NCI-H1092 (cell line): ENCODE measurements around the gene EXOC6B.
"Not testable (repeated sequence)": the region's sequence is repeated elsewhere in the genome, so short reads cannot be mapped to it uniquely, and the experiment has no call there.

ENCODE experiments used
- DNase-seq: peaks from one replicate; lab custom pipeline; 2025; lab: John Stamatoyannopoulos, UW

The EXOC6B gene

GRCh38 chr2:72678024-72678423 is 147.8 kb downstream of the EXOC6B start:
- DNase-seq: no peak

DNA sequence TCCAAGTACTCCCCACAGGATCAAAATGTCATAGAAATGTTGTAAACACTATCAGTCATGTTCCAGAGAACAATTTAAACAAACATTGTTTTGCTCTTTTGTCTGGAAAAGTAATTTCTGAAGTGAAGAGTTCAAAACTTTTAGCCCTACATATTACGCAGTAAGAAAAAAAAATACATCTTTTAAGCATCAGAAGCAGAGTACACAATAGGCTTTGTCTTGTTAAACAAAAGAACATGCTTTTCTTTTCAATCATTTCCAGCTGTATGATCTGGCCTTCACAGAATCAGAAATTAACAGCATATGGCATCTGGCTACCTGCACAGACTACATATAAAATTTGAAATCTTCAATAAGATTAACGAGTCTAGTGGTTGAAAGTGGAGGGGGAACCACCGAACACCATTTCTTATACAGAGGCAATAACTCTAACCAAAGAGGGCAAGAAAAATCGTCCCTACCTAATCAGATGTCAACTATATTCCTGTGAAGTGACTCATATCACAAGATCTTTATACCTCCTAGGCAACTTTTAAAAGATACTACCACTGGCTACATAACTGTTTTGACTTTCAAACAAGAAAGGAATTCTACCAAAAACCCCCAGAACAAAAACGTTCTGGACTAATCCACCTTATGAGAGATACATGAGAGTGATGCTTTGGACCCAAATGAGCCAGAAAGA is 149.3 kb downstream of the EXOC6B start:
- DNase-seq: no peak

DNA sequence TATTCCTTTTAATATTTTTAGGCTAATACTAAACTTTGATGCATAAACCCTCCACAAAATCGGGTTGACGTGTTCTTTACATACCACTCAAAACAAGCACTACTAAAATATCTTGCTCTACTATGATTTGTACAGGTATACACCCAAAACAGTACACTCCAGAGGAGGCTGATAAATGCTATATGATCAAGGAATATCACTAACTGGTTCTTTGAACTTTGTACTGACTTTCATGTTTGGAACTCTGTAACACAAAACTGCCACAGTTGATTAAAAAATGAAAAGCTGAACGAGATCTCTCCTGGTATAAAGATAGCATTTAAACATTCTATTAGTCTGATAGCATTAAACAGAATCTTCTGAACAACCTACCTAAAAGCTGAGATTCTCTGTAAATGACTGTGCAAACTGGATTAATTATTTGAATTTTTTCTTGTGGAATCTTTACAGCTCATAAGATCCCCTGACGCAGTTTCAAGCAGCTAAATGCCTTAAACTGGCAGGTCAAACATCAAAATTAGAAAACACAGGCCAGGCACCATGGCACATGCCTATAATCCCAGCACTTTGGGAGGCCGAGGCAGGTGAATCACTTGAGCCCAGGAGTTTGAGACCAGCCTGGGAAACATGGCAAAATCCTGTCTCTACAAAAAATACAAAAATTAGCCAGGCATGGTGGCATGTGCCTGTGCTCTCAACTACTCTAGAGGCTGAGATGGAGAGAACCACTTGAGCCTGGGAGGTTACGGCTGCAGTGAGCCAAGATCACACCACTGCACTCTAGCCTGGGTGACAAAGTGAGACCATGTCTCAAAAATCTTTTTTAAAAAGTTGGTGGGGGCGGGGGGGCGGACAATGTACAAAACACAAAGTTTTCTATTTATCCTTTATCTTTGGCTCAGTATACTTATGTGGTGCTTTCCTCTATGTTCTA is 150.6 kb downstream of the EXOC6B start:
- no peak for DNase-seq

DNA sequence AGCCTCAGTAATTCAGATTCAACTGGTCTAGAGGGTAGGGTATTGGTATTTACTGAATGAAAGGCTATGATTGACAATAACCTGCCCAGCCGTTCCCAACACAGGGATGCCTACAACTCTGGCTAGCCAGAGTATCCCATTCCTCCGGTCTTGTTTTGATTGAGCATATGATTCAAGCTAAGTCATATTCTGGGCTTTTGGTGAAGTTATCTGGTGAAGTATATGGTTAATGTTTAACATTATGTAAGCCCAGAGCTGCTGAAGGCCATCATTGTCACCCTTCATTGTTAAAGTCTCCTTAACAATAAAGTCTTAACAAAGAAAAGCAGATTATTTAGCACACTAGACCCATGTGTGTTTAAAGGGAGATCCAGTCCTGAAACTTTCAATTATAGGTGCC is 152.6 kb downstream of the EXOC6B start:
- DNase-seq: no peak

- DNase-seq: no peak
Observed at GRCh38 chr2:72669121-72669520, 156.7 kb downstream of the EXOC6B start.

GRCh38 chr2:72668647-72669046 is 157.2 kb downstream of the EXOC6B start:
- DNase-seq: no peak

DNA sequence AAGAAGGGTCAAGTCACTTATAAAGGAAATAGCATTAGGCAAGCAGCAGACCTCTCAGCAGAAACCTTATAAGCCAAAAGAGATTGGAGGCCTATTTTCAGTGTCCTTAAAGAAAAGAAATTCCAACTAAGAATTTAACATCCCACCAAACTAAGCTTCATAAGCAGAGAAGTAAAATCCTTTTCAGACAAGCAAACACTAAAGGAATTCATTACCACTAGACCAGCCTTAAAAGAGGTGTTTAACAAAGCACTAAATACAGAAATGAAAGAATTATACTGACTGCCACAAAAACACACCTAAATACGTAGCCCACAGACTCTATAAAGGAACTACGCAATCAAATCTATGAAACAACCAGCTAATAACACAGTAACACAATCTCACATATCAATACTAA is 160.4 kb downstream of the EXOC6B start:
- no peak for DNase-seq

GRCh38 chr2:72661985-72662384 is 163.8 kb downstream of the EXOC6B start:
- no peak for DNase-seq

DNA sequence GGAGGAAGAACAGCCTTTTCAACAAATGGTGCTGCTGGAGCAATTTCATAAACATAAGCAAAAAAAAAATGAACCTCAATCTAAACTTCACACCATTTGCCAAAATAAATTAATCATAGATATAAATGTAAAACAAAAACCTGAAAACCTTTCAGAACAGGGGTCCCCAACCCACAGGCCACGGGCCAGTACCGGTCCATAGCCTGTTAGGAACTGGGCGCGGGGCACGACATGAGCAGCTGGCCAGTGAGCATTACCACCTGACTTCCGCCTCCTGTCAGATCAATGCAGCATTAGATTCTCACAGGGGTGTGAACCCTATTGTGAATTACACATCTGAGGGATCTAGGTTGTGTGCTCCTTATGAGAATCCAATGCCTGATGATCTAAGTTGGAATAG is 176.0 kb downstream of the EXOC6B start:
- DNase-seq: no peak

DNA sequence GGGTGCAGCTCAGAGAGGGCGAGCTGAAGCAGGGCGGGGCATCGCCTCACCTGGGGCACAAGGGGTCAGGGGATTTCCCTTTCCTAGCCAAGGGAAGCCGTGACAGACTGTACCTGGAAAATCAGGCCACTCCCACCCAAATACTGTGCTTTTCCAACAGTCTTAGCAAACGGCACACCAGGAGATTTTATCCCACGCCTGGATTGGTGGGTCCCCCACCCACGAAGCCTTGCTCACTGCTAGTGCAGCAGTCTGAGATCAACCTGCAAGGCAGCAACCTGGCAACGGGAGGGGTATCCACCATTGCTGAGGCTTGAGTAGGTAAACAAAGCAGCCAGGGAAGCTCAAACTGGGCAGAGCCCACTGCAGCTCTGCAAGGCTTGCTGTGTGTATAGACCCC is 184.6 kb downstream of the EXOC6B start:
- DNase-seq: not testable (repeated sequence)

- no peak for DNase-seq
Observed at GRCh38 chr2:72638600-72639211, 187.1 kb downstream of the EXOC6B start.

GRCh38 chr2:72636210-72636609 is 189.6 kb downstream of the EXOC6B start:
- no peak for DNase-seq

DNA sequence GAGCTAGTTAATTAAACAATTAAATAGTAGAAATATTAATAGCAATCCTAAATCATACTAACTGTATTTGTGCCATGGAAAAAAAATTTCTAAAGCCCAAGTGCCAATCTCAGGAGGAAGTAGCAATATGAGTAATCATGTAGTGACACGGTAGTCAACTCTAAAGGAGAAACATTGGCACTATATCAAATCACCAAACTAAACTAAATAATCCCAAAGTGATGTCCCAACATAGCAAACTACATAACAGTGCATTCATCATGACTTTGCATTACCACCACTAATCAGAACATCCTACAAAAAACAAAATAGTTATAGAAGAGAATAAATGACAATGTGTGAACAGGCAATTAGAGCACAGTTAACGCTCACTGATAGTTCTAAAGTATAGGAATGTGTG is 195.1 kb downstream of the EXOC6B start:
- DNase-seq: no peak

GRCh38 chr2:72629062-72629461 is 196.8 kb downstream of the EXOC6B start:
- DNase-seq: no peak

- no peak for DNase-seq
Observed at GRCh38 chr2:72627083-72627482, 198.8 kb downstream of the EXOC6B start.

- no peak for DNase-seq
Observed at GRCh38 chr2:72625366-72625765, 200.5 kb downstream of the EXOC6B start.

- no peak for DNase-seq
Observed at GRCh38 chr2:72623481-72623880, 202.4 kb downstream of the EXOC6B start.

- no peak for DNase-seq
Observed at GRCh38 chr2:72619626-72620025, 206.2 kb downstream of the EXOC6B start.

DNA sequence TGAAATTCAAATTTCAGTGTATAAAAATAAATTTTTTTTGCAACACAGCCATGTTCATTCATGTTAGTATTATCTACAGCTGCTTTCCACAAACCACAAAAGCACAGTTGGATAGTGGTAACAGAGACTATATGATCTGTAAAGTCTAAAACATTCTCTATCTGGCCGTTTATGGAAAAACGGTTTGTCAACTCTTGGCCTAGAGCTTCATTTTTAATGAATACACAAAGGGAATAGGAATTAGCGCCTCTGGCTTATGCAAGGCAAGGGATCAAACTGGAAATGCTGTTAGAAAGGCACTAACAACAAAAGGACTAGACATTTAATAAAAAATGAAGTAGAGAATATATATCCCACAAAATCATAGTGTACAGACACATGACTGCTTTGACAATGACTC is 211.9 kb downstream of the EXOC6B start:
- no peak for DNase-seq

DNA sequence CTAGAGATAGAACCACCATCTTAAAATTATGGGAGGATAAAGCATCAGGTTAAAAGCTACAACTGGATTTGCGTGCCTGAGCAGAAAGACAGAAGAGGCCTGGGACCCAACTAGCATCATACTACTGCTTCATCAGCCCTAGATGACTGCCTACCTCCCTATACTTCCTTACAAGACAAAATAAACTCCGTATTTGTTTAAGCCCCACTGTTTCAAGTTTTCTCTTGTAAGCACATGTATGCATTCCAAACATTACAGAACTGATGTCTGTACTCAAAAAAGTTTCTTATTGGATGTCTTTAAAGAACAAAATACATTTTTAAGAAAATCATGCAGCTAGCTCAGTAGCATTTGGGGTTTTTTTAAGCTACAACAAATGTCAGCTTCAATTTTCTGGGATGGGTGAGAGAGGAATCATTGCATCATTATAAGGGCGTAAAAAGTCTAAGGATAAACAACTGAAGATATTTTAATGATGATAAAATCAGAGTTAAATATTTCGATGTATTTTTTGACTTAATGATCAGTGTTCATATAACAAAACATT is 213.1 kb downstream of the EXOC6B start:
- DNase-seq: no peak

DNA sequence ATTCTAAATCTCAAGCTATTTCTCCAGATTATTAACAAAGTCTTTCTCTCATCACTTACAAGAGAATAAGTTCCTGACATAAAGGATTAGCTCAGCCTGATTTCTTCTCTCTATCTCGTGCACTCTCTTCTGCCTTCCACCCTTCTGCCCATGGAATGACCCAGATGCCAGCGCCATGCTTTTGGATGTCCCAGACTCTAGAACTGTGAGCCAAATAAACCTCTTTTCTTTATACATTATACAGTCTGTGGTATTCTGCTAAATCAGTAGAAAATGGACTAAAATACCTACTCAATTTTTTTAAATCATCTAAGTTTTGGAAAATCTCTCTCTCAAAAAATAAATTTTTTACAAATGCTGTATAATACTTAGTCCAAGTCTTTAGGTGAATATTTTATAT is 218.6 kb downstream of the EXOC6B start:
- DNase-seq: no peak

- DNase-seq: no peak
Observed at GRCh38 chr2:72605836-72606442, 219.9 kb downstream of the EXOC6B start.
